Measurements from ENCODE around the gene SLC11A2. TPM values are rescaled to one million over a fixed set of nuclear protein-coding genes. Genes with fewer than 3 reads are reported as not detected.

Gene SLC11A2
- 51.4 and 55.4 TPM in 2 replicates for polyA plus RNA-seq (2011; rRNA removed)
- 37.3 and 64.5 TPM in 2 replicates for polyA minus RNA-seq (2011; rRNA and poly(A)+ RNA removed)

DNA sequence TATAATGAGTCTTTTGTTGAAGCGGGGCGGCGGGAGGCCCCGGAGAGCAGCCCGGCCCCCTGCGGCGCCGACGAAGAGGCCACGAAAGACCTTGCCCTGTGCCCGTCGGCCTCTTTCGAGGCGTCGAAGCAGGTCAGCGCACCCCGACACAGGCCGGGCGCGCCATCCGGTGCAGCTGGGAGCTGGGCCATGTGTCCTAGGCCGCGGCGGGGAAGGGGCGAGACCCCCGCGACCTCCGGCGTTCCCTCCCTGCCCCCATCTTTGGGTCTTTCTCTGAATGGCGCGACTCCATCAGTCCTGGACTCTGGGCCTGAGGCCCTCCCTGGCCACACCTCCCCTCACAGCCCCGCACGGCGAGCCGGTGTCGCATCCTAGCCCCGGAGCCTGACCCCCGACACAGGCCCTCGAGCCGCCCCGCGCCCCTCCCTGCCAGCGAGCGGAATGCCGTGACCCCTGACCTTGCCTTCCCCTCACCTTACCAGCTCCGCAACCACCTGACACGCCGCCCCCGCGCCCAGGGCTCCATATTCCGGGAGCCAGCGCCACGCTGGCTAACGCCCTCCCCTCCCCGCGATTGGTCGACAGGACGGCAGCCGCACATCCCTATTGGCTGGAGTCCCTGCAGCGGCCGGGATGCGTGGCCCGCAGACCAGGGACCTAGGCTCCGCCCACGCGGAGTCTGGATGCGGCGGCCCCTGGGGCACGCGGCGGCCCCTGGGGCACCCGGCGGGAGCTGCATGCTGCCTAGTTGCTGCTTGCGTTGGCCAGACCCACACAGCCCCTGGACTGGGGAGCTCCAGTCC is at the start of gene SLC11A2:
TSS of gene SLC11A2 (minus strand) at position 549 of the 803 bp plus-strand sequence. CDS start 15,656 bp downstream, outside the sequence.
- CTCF ChIA-PET = interaction anchor here (0.7 to 1.9 kb wide), 6 partner anchors 17 to 316 kb away, joined by 3 to 12 read pairs (median 4); no protein-coding TSS in a partner anchor
- TF ChIP-seq, protein P1, sequence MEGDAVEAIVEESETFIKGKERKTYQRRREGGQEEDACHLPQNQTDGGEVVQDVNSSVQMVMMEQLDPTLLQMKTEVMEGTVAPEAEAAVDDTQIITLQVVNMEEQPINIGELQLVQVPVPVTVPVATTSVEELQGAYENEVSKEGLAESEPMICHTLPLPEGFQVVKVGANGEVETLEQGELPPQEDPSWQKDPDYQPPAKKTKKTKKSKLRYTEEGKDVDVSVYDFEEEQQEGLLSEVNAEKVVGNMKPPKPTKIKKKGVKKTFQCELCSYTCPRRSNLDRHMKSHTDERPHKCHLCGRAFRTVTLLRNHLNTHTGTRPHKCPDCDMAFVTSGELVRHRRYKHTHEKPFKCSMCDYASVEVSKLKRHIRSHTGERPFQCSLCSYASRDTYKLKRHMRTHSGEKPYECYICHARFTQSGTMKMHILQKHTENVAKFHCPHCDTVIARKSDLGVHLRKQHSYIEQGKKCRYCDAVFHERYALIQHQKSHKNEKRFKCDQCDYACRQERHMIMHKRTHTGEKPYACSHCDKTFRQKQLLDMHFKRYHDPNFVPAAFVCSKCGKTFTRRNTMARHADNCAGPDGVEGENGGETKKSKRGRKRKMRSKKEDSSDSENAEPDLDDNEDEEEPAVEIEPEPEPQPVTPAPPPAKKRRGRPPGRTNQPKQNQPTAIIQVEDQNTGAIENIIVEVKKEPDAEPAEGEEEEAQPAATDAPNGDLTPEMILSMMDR (IDR thresholded peaks at IDR 0.05; ENCODE audit: insufficient read depth, low read depth, low read length) = no peak
- Histone ChIP-seq H3K36me3 (ENCODE audit: control insufficient read depth, insufficient read depth, low read length) (no peaks in the 10 kb centered on the region), H3K27me3 (ENCODE audit: control insufficient read depth, insufficient read depth, low read length) (no peaks in the 10 kb centered on the region), H3K4me3 (ENCODE audit: low read depth, low read length) (peak within 1 kb of the TSS; percentile 90)
- POLR2A ChIA-PET = no interaction called here
- peak; percentile 52 for DNase-seq (ENCODE audit: low read depth)

- no peak overlapping the region for H3K4me3 ChIP-seq (ENCODE audit: low read depth, low read length)
- CTCF ChIA-PET = interaction anchor here (0.9 kb wide), 1 partner anchor 13 kb away, joined by 3 read pairs; no protein-coding TSS in a partner anchor
- POLR2A ChIA-PET = no interaction called here
- DNase-seq (ENCODE audit: low read depth) = no peak
- TF ChIP-seq, protein P1 (IDR thresholded peaks at IDR 0.05; ENCODE audit: insufficient read depth, low read depth, low read length) = no peak
- no peaks in the 10 kb centered on the region for H3K27me3 ChIP-seq (ENCODE audit: control insufficient read depth, insufficient read depth, low read length)
- peaks cover 5% of the 10 kb centered on the region for H3K36me3 ChIP-seq (ENCODE audit: control insufficient read depth, insufficient read depth, low read length)
Measured at GRCh38 chr12:51075390-51075789, 49.2 kb upstream of the SLC11A2 start.

- H3K27me3 ChIP-seq (ENCODE audit: control insufficient read depth, insufficient read depth, low read length) = no peaks in the 10 kb centered on the region
- CTCF ChIA-PET = interaction anchor here (1.8 kb wide), 1 partner anchor 270 kb away, joined by 3 read pairs; no protein-coding TSS in a partner anchor
- POLR2A ChIA-PET = no interaction called here
- peaks cover 14% of the 10 kb centered on the region for H3K36me3 ChIP-seq (ENCODE audit: control insufficient read depth, insufficient read depth, low read length)
- TF ChIP-seq, protein P1 (IDR thresholded peaks at IDR 0.05; ENCODE audit: insufficient read depth, low read depth, low read length) = no peak
- H3K4me3 ChIP-seq (ENCODE audit: low read depth, low read length) = no peak overlapping the region
- no peak for DNase-seq (ENCODE audit: low read depth)
Measured at GRCh38 chr12:51071663-51072062, 45.5 kb upstream of the SLC11A2 start.

DNA sequence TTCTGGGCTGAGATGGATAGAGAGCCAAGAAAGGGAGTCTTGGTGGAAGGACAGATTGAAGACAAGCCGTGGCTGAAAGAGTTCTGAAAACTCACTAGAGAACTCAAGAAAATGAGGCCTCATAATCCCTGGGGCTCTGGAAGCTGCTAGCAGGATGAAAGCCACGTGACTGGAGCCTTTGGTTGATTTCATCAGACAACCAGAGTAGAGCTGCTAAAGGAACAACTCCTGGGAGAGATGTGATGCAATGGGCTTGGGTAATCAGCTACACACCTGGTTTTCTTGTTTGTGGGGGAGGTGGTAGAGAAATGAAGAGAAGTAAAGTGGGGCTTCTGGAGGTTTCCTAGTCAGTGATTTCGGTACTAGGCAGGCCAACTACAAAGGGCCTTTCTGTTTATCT is 43.8 kb upstream of the SLC11A2 start:
- Histone ChIP-seq H3K27me3 (ENCODE audit: control insufficient read depth, insufficient read depth, low read length) (no peaks in the 10 kb centered on the region), H3K36me3 (ENCODE audit: control insufficient read depth, insufficient read depth, low read length) (peaks cover 11% of the 10 kb centered on the region), H3K4me3 (ENCODE audit: low read depth, low read length) (no peak overlapping the region)
- ChIA-PET POLR2A (interaction anchor here (0.6 kb wide), 1 partner anchor 36 kb away, joined by 7 read pairs; no protein-coding TSS in a partner anchor), CTCF (no interaction called here)
- TF ChIP-seq, protein P1 (IDR thresholded peaks at IDR 0.05; ENCODE audit: insufficient read depth, low read depth, low read length) = no peak
- no peak for DNase-seq (ENCODE audit: low read depth)

DNA sequence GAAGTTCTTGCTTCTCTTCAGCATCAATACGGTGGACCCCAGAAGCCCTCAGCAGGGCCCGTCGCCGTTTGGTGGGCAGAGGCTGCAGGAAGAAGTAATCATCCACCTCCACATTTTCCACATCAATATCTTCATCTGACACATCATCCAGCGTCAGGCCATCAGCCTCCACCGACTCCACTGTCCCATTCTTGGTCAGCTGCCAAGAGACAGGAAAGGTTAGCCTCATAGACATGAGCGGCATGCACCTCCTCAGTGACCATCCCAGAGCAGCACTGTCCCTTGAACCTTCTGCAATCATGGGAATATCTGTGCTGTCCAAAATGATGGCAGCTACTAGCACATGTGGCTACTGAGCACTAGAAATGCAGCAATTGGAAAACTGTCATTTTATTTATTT is 41.6 kb upstream of the SLC11A2 start:
- ChIA-PET CTCF (interaction anchor here (1.9 kb wide), 1 partner anchor 14 kb away, joined by 5 read pairs; no protein-coding TSS in a partner anchor), POLR2A (no interaction called here)
- no peak overlapping the region for H3K4me3 ChIP-seq (ENCODE audit: low read depth, low read length)
- TF ChIP-seq, protein P1 (IDR thresholded peaks at IDR 0.05; ENCODE audit: insufficient read depth, low read depth, low read length) = no peak
- H3K36me3 ChIP-seq (ENCODE audit: control insufficient read depth, insufficient read depth, low read length) = peaks cover 19% of the 10 kb centered on the region
- no peak for DNase-seq (ENCODE audit: low read depth)
- no peaks in the 10 kb centered on the region for H3K27me3 ChIP-seq (ENCODE audit: control insufficient read depth, insufficient read depth, low read length)
